ENCODE data around the gene MICAL2. TPM values are rescaled to one million over a fixed set of nuclear protein-coding genes. Genes with fewer than 3 reads are reported as not detected.

Gene MICAL2
- total RNA-seq, 2 donors from 2014 or later = 1.5 to 1.9 TPM

DNA sequence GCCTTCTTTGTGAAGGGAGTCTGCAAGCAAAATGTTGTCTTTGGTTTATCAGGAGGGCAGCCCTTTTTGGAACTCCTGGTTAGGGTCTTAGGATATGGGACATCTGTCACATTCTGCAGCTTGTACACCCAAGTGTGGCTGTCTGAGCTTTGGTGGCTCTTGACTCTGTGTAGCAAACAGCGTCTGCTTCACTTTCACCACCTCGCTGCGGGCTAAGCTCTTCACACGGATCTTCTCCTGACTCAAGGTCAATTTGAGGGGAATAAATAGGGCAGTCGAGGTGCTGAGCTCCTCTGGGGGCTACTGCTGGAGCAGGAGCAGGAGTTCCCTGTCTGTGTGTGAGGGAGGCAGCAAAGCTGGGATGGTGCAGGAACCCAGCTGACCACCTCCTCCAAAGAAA lies 10.6 kb downstream of the MICAL2 start:
- TF ChIP-seq, protein P1, sequence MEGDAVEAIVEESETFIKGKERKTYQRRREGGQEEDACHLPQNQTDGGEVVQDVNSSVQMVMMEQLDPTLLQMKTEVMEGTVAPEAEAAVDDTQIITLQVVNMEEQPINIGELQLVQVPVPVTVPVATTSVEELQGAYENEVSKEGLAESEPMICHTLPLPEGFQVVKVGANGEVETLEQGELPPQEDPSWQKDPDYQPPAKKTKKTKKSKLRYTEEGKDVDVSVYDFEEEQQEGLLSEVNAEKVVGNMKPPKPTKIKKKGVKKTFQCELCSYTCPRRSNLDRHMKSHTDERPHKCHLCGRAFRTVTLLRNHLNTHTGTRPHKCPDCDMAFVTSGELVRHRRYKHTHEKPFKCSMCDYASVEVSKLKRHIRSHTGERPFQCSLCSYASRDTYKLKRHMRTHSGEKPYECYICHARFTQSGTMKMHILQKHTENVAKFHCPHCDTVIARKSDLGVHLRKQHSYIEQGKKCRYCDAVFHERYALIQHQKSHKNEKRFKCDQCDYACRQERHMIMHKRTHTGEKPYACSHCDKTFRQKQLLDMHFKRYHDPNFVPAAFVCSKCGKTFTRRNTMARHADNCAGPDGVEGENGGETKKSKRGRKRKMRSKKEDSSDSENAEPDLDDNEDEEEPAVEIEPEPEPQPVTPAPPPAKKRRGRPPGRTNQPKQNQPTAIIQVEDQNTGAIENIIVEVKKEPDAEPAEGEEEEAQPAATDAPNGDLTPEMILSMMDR (conservative IDR thresholded peaks at IDR 0.05) = no peak
- Histone ChIP-seq H3K9ac (ENCODE audit: extremely low read depth, low read length, poor library complexity, severe bottlenecking) (no peak overlapping the region), H3K27ac (ENCODE audit: low read depth, low read length) (no peak overlapping the region), H3K36me3 (ENCODE audit: control insufficient read depth, insufficient read depth, low read length) (no peaks in the 10 kb centered on the region), H3K4me1 (ENCODE audit: control insufficient read depth, insufficient read depth, low read length) (peaks cover 15% of the 10 kb centered on the region), H3K9me3 (ENCODE audit: control insufficient read depth, low read length) (no peaks in the 10 kb centered on the region), H3K27me3 (ENCODE audit: control insufficient read depth, insufficient read depth, low read length, poor library complexity, severe bottlenecking) (no peaks in the 10 kb centered on the region), H3K4me3 (ENCODE audit: low read length) (no peak overlapping the region)
- Mint-ChIP-seq H3K9me3 (no peaks in the 10 kb centered on the region), H3K4me3 (no peak overlapping the region), H3K4me1 (peaks cover 10% of the 10 kb centered on the region), H3K27ac (no peak overlapping the region), H3K36me3 (ENCODE audit: low read depth) (no peaks in the 10 kb centered on the region), H3K27me3 (ENCODE audit: insufficient read depth) (peaks cover 37% of the 10 kb centered on the region)
- 86 to 93% methylated on average over 3 to 5 of the region's 5 CpGs for WGBS, 2 experiments (ENCODE audit: insufficient coverage in 1 of 2, insufficient read length in 1 of 2)
- no peak for DNase-seq

DNA sequence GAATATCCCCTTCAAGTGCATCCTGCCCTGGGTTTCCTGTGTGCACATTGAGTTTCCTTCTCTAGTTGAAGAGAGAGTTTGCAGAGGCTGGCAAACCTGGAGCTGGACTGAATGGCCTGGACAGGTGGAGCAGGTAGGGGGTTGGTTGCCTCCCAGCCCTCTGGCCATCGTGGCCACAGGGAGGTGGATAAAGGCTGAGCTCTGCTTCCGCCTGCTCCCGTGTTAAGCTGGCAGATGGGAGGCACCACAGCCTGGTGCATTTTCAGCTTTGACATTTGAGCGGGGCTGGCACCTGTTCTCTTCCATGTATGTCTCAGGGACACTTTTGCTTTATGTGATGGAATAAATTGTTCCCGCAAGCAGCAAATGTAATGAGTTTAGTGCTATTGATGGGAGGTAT lies 11.1 kb downstream of the MICAL2 start:
- Mint-ChIP-seq H3K27me3 (ENCODE audit: insufficient read depth) (peaks cover 36% of the 10 kb centered on the region), H3K4me1 (peaks cover 10% of the 10 kb centered on the region), H3K36me3 (ENCODE audit: low read depth) (no peaks in the 10 kb centered on the region), H3K27ac (no peak overlapping the region), H3K9me3 (no peaks in the 10 kb centered on the region), H3K4me3 (no peak overlapping the region)
- TF ChIP-seq, protein P1 (conservative IDR thresholded peaks at IDR 0.05) = no peak
- peaks cover 15% of the 10 kb centered on the region for H3K4me1 ChIP-seq (ENCODE audit: control insufficient read depth, insufficient read depth, low read length)
- no peak overlapping the region for H3K27ac ChIP-seq (ENCODE audit: low read depth, low read length)
- H3K9ac ChIP-seq (ENCODE audit: extremely low read depth, low read length, poor library complexity, severe bottlenecking) = no peak overlapping the region
- H3K4me3 ChIP-seq (ENCODE audit: low read length) = no peak overlapping the region
- H3K9me3 ChIP-seq (ENCODE audit: control insufficient read depth, low read length) = no peaks in the 10 kb centered on the region
- no peak for DNase-seq
- H3K36me3 ChIP-seq (ENCODE audit: control insufficient read depth, insufficient read depth, low read length) = no peaks in the 10 kb centered on the region
- no peaks in the 10 kb centered on the region for H3K27me3 ChIP-seq (ENCODE audit: control insufficient read depth, insufficient read depth, low read length, poor library complexity, severe bottlenecking)
- 91 to 96% methylated on average over 5 of the region's 5 CpGs for WGBS, 2 experiments (ENCODE audit: insufficient coverage in 1 of 2, insufficient read length in 1 of 2)

DNA sequence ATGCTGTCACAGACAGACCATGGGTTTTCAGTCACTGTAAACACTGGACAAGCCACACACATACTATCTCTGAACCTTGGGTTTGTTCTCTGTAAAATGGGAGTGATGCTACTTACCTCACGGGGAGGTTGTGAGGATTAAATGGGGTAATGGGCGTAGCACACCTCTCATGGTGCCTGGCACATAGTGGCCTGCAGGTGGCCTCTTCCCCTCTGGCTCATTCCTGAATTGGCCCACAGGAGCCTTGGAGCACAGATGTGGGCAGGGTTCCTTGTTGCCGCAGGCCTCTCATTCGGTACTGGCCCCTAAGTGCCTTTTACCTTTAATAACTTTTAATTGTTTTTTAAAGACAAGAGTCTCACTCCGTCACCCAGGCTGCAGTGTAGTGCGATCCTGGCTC lies 11.7 kb downstream of the MICAL2 start:
- DNase-seq = peak; percentile 84
- H3K4me3 ChIP-seq (ENCODE audit: low read length) = no peak overlapping the region
- TF ChIP-seq, protein P1 (conservative IDR thresholded peaks at IDR 0.05) = peak; percentile 86
- H3K4me1 Mint-ChIP-seq = peaks cover 10% of the 10 kb centered on the region
- peaks cover 13% of the 10 kb centered on the region for H3K4me1 ChIP-seq (ENCODE audit: control insufficient read depth, insufficient read depth, low read length)
- H3K27ac ChIP-seq (ENCODE audit: low read depth, low read length) = no peak overlapping the region
- no peak overlapping the region for H3K27ac Mint-ChIP-seq
- no peaks in the 10 kb centered on the region for H3K9me3 Mint-ChIP-seq
- no peaks in the 10 kb centered on the region for H3K27me3 ChIP-seq (ENCODE audit: control insufficient read depth, insufficient read depth, low read length, poor library complexity, severe bottlenecking)
- H3K36me3 ChIP-seq (ENCODE audit: control insufficient read depth, insufficient read depth, low read length) = no peaks in the 10 kb centered on the region
- H3K27me3 Mint-ChIP-seq (ENCODE audit: insufficient read depth) = peaks cover 33% of the 10 kb centered on the region
- H3K36me3 Mint-ChIP-seq (ENCODE audit: low read depth) = no peaks in the 10 kb centered on the region
- H3K9ac ChIP-seq (ENCODE audit: extremely low read depth, low read length, poor library complexity, severe bottlenecking) = no peak overlapping the region
- H3K4me3 Mint-ChIP-seq = no peak overlapping the region
- WGBS, 2 experiments (ENCODE audit: insufficient coverage in 1 of 2, insufficient read length in 1 of 2) = 82 to 100% methylated on average over 1 to 6 of the region's 6 CpGs
- no peaks in the 10 kb centered on the region for H3K9me3 ChIP-seq (ENCODE audit: control insufficient read depth, low read length)
